Measurements from ENCODE around the gene CFAP410.

The CFAP410 gene

GRCh38 chr21:44338971-44339910 is at the start of gene CFAP410:
CFAP410 (minus strand) TSS chr21:44339390; CDS start chr21:44339194, 196 bp downstream.
- DNase-seq (ENCODE audit: low read depth): peak; percentile 94

- DNase-seq (ENCODE audit: low read depth): no peak
Measured at GRCh38 chr21:44384968-44385367, 45.8 kb upstream of the CFAP410 start.

- no peak for DNase-seq (ENCODE audit: low read depth)
Measured at GRCh38 chr21:44383216-44383615, 44.0 kb upstream of the CFAP410 start.

GRCh38 chr21:44382536-44382935 is 43.3 kb upstream of the CFAP410 start:
- DNase-seq (ENCODE audit: low read depth): no peak

GRCh38 chr21:44381874-44382273 is 42.7 kb upstream of the CFAP410 start:
- no peak for DNase-seq (ENCODE audit: low read depth)

- no peak for DNase-seq (ENCODE audit: low read depth)
Measured at GRCh38 chr21:44380876-44381275, 41.7 kb upstream of the CFAP410 start.

GRCh38 chr21:44379991-44380865 is 41.0 kb upstream of the CFAP410 start:
- DNase-seq (ENCODE audit: low read depth): no peak

GRCh38 chr21:44379515-44379848 is 40.3 kb upstream of the CFAP410 start:
- no peak for DNase-seq (ENCODE audit: low read depth)

- no peak for DNase-seq (ENCODE audit: low read depth)
Measured at GRCh38 chr21:44378646-44379514, 39.7 kb upstream of the CFAP410 start.

- no peak for DNase-seq (ENCODE audit: low read depth)
Measured at GRCh38 chr21:44377922-44378645, 38.9 kb upstream of the CFAP410 start.

GRCh38 chr21:44377201-44377921 is 38.2 kb upstream of the CFAP410 start:
- no peak for DNase-seq (ENCODE audit: low read depth)

GRCh38 chr21:44376606-44377005 is 37.4 kb upstream of the CFAP410 start:
- DNase-seq (ENCODE audit: low read depth): no peak

GRCh38 chr21:44375761-44376241 is 36.6 kb upstream of the CFAP410 start:
- DNase-seq (ENCODE audit: low read depth): no peak

GRCh38 chr21:44375281-44375651 is 36.1 kb upstream of the CFAP410 start:
- DNase-seq (ENCODE audit: low read depth): no peak

GRCh38 chr21:44374601-44375280 is 35.6 kb upstream of the CFAP410 start:
- no peak for DNase-seq (ENCODE audit: low read depth)

- DNase-seq (ENCODE audit: low read depth): no peak
Measured at GRCh38 chr21:44372616-44373015, 33.4 kb upstream of the CFAP410 start.

GRCh38 chr21:44371596-44371995 is 32.4 kb upstream of the CFAP410 start:
- DNase-seq (ENCODE audit: low read depth): no peak

GRCh38 chr21:44370786-44371410 is 31.7 kb upstream of the CFAP410 start:
- no peak for DNase-seq (ENCODE audit: low read depth)

GRCh38 chr21:44370027-44370735 is 31.0 kb upstream of the CFAP410 start:
- DNase-seq (ENCODE audit: low read depth): peak; percentile 63

Measured in ELR (cell line).